SK-N-SH treated with all-trans-retinoic acid at 6 μM for 48 hours (cell line): ENCODE data around the gene SPATA45.

ENCODE experiments used
- PATZ1 ChIP-seq: fragments of 250-450 bp; sonication (Bioruptor Pico); IDR thresholded peaks from 2 replicates; pipeline ENCODE4 v1.8.0; 2020; ENCODE audit warnings: mild to moderate bottlenecking, moderate library complexity, borderline replicate concordance
- ZFP3 ChIP-seq: fragments of 250-450 bp; sonication (Bioruptor Pico); IDR thresholded peaks from 2 replicates; pipeline ENCODE4 v1.5.0; 2020; ENCODE audit warnings: mild to moderate bottlenecking, moderate library complexity
- ZNF565 ChIP-seq: fragments of 450-650 bp; formaldehyde crosslinking; conservative IDR thresholded peaks from 2 replicates; pipeline ENCODE4 v1.5.0; 2020; ENCODE audit warnings: low read depth, mild to moderate bottlenecking, moderate library complexity
- ZNF70 ChIP-seq: fragments of 450-650 bp; formaldehyde crosslinking; IDR thresholded peaks from 2 replicates; pipeline ENCODE4 v1.5.0; 2020; ENCODE audit warnings: mild to moderate bottlenecking, moderate library complexity

GRCh38 chr1:212791676-212792395 is 55.6 kb downstream of the SPATA45 start, which contains the start of the genes NSL1 and TATDN3:
- TF ChIP-seq ZNF70 (CRISPR knock-in tag) (no peak), ZFP3 (CRISPR knock-in tag) (no peak), PATZ1 (CRISPR knock-in tag) (no peak), ZNF565 (CRISPR knock-in tag) (no peak)
